Ovary (tissue), 3 donors: ENCODE results near the gene MPLKIP.

ENCODE experiments used
- CTCF ChIP-seq, 3 donors: fragments of 450-650 bp in 2 of 3; fragments of 200-600 bp in 1 of 3; IDR thresholded peaks; one replicate each; pipeline versions ENCODE4 v1.5.1 to v1.8.0; 2016 to 2022; ENCODE audit warnings: antibody characterized with exemption in 3 of 3, mild to moderate bottlenecking in 1 of 3
- EP300 ChIP-seq: sonication (generic); formaldehyde crosslinking; IDR thresholded peaks from one replicate; pipeline ENCODE4 v1.6.1; 2017; ENCODE audit warnings: antibody characterized with exemption
- POLR2A ChIP-seq: fragments of 450-650 bp; IDR thresholded peaks from one replicate; pipeline ENCODE4 v1.6.1; 2017; ENCODE audit warnings: antibody characterized with exemption, mild to moderate bottlenecking, moderate library complexity
- donor health status: DM: no; HTN: no; CAD: no.

- TF ChIP-seq EP300 (no peak), CTCF (IDR thresholded peaks at IDR 0.05) (no peak), POLR2A (no peak)
Observed at GRCh38 chr7:40115936-40116335, 18.5 kb downstream of the MPLKIP start.
